ENCODE measurements around the gene GALNT14. TPM values are rescaled to one million over a fixed set of nuclear protein-coding genes. Genes with fewer than 3 reads are reported as not detected.

The GALNT14 gene
- total and polyA plus RNA-seq, 4 experiments from 2014 or later = 0.32 TPM; not detected in 3

GRCh38 chr2:30865892-30866681 is 272.2 kb downstream of the GALNT14 start:
- Histone ChIP-seq H3K27me3 (ENCODE audit: insufficient read depth, low read length) (no peaks in the 10 kb centered on the region), H3K4me1 (ENCODE audit: insufficient read depth, low read length) (no peaks in the 10 kb centered on the region), H3K9me3 (ENCODE audit: control insufficient read depth in 1 of 2, low read length in 2 of 2) (no peaks in the 10 kb centered on the region), H3K4me3 (ENCODE audit: low read length in 2 of 2) (no peak overlapping the region), H3K36me3 (ENCODE audit: insufficient read depth, low read length) (no peaks in the 10 kb centered on the region), H3K27ac (ENCODE audit: low read depth, low read length) (no peak overlapping the region)
- Mint-ChIP-seq H3K27ac (no peak overlapping the region), H3K9me3 (no peaks in the 10 kb centered on the region), H3K27me3 (peaks cover 6% of the 10 kb centered on the region in 2 donors), H3K4me1 (peaks cover 4 to 12% (median 6%) of the 10 kb centered on the region in 4 donors), H3K4me3 (no peak overlapping the region), H3K36me3 (no peaks in the 10 kb centered on the region)
- intact Hi-C loops (cut with micrococcal nuclease) = no loop called here
- no peak for DNase-seq
- ChIA-PET POLR2A (ENCODE audit: partially characterized antibody) (no interaction called here), CTCF (ENCODE audit: partially characterized antibody) (interaction anchor here (6.4 to 6.6 kb wide), 2 partner anchors 153 to 468 kb away, joined by 63 to 66 read pairs; no protein-coding TSS in a partner anchor)

GRCh38 chr2:30865243-30865642 is 273.0 kb downstream of the GALNT14 start:
- H3K27me3 Mint-ChIP-seq = peaks cover 3 to 6% of the 10 kb centered on the region in 2 donors
- Histone ChIP-seq H3K9me3 (ENCODE audit: control insufficient read depth in 1 of 2, low read length in 2 of 2) (no peaks in the 10 kb centered on the region), H3K4me1 (ENCODE audit: insufficient read depth, low read length) (no peaks in the 10 kb centered on the region), H3K27me3 (ENCODE audit: insufficient read depth, low read length) (no peaks in the 10 kb centered on the region), H3K4me3 (ENCODE audit: low read length in 2 of 2) (no peak overlapping the region), H3K36me3 (ENCODE audit: insufficient read depth, low read length) (no peaks in the 10 kb centered on the region), H3K27ac (ENCODE audit: low read depth, low read length) (no peak overlapping the region)
- H3K36me3 Mint-ChIP-seq = no peaks in the 10 kb centered on the region
- intact Hi-C loops (cut with micrococcal nuclease) = no loop called here
- H3K9me3 Mint-ChIP-seq = no peaks in the 10 kb centered on the region
- ChIA-PET CTCF (ENCODE audit: partially characterized antibody) (interaction anchor here (6.4 to 6.6 kb wide), 2 partner anchors 153 to 469 kb away, joined by 63 to 66 read pairs; no protein-coding TSS in a partner anchor), POLR2A (ENCODE audit: partially characterized antibody) (no interaction called here)
- no peak overlapping the region for H3K27ac Mint-ChIP-seq
- DNase-seq = no peak
- peaks cover 4 to 12% (median 6%) of the 10 kb centered on the region in 4 donors for H3K4me1 Mint-ChIP-seq
- no peak overlapping the region for H3K4me3 Mint-ChIP-seq

- peak; percentile 32 to 51 (median 42) for DNase-seq
- intact Hi-C loops (cut with micrococcal nuclease) = loop anchor here (1.0 kb wide), 1 partner anchor 148 kb away; no protein-coding TSS in a partner anchor
Observed at GRCh38 chr2:30862054-30862651, 276.1 kb downstream of the GALNT14 start.

GRCh38 chr2:30860726-30861125 is 277.5 kb downstream of the GALNT14 start:
- H3K9me3 ChIP-seq (ENCODE audit: control insufficient read depth in 1 of 2, low read length in 2 of 2) = no peaks in the 10 kb centered on the region
- H3K27me3 ChIP-seq (ENCODE audit: insufficient read depth, low read length) = no peaks in the 10 kb centered on the region
- no peak for DNase-seq
- no peaks in the 10 kb centered on the region for H3K4me1 ChIP-seq (ENCODE audit: insufficient read depth, low read length)
- H3K36me3 Mint-ChIP-seq = no peaks in the 10 kb centered on the region
- intact Hi-C loops (cut with micrococcal nuclease) = no loop called here
- peaks cover 0 to 3% of the 10 kb centered on the region in 2 donors for H3K27me3 Mint-ChIP-seq
- no peaks in the 10 kb centered on the region for H3K9me3 Mint-ChIP-seq
- no peak overlapping the region for H3K27ac ChIP-seq (ENCODE audit: low read depth, low read length)
- ChIA-PET POLR2A (ENCODE audit: partially characterized antibody) (no interaction called here), CTCF (ENCODE audit: partially characterized antibody) (interaction anchor here (0.9 to 6.6 kb wide), 4 partner anchors 148 to 697 kb away, joined by 3 to 66 read pairs (median 33); no protein-coding TSS in a partner anchor)
- H3K4me3 Mint-ChIP-seq = no peak overlapping the region
- no peak overlapping the region for H3K27ac Mint-ChIP-seq
- peaks cover 0 to under 1% (median 0%) of the 10 kb centered on the region in 4 donors for H3K4me1 Mint-ChIP-seq
- H3K4me3 ChIP-seq (ENCODE audit: low read length in 2 of 2) = no peak overlapping the region
- H3K36me3 ChIP-seq (ENCODE audit: insufficient read depth, low read length) = no peaks in the 10 kb centered on the region

More at GRCh38 chr2:30862054-30862651, 276.1 kb downstream of the GALNT14 start:
- no peaks in the 10 kb centered on the region for H3K9me3 ChIP-seq (ENCODE audit: control insufficient read depth in 1 of 2, low read length in 2 of 2)
- Mint-ChIP-seq H3K4me1 (peaks cover 4 to 12% (median 6%) of the 10 kb centered on the region in 4 donors), H3K27me3 (peaks cover 3 to 6% of the 10 kb centered on the region in 2 donors), H3K36me3 (no peaks in the 10 kb centered on the region), H3K27ac (no peak overlapping the region), H3K4me3 (no peak overlapping the region), H3K9me3 (no peaks in the 10 kb centered on the region)
- no peaks in the 10 kb centered on the region for H3K36me3 ChIP-seq (ENCODE audit: insufficient read depth, low read length)
- H3K4me3 ChIP-seq (ENCODE audit: low read length in 2 of 2) = no peak overlapping the region
- ChIA-PET POLR2A (ENCODE audit: partially characterized antibody) (no interaction called here), CTCF (ENCODE audit: partially characterized antibody) (interaction anchor here (0.7 to 6.6 kb wide), 8 partner anchors 10 to 698 kb away, joined by 3 to 66 read pairs (median 4); no protein-coding TSS in a partner anchor)
- no peak overlapping the region for H3K27ac ChIP-seq (ENCODE audit: low read depth, low read length)
- no peaks in the 10 kb centered on the region for H3K4me1 ChIP-seq (ENCODE audit: insufficient read depth, low read length)
- H3K27me3 ChIP-seq (ENCODE audit: insufficient read depth, low read length) = no peaks in the 10 kb centered on the region

Other genes with a start within 250 kb of the GALNT14 start
- under 1 TPM; 0.53 to 0.61 TPM for gene CAPN14, start 79.1 kb upstream of the GALNT14 start, total RNA-seq
- gene CAPN14, start 79.1 kb upstream of the GALNT14 start, polyA plus RNA-seq = under 1 TPM; 0.16 to 0.36 TPM
- gene EHD3, start 95.7 kb upstream of the GALNT14 start, total RNA-seq = 1 to 10 TPM; 4.0 to 4.4 TPM
- gene EHD3, start 95.7 kb upstream of the GALNT14 start, polyA plus RNA-seq = 1 to 10 TPM; 2.3 to 4.3 TPM